Naive thymus-derived CD4-positive, alpha-beta T cell (primary cell): ENCODE data around the gene TDRD7. TPM values are rescaled to one million over a fixed set of nuclear protein-coding genes. Genes with fewer than 3 reads are reported as not detected.
A peak's percentile ranks its signal among the peaks of the same experiment; 100 is the strongest.

Experiments
- ATAC-seq: fragments of 150-1000 bp; cut with Tn5 transposase; 2 replicates; pipeline ENCODE4 v1.10.0; 2021; ENCODE audit warnings: mild to moderate bottlenecking, moderate library complexity
- CTCF ChIA-PET: fragments of 350-600 bp; sonication (Branson Sonifier 250); formaldehyde crosslinking; loops from one replicate; lab custom pipeline; 2021; ENCODE audit warnings: antibody characterized with exemption; lab: Charles Lee
- POLR2A ChIA-PET: fragments of 350-600 bp; sonication (Branson Sonifier 250); formaldehyde crosslinking; loops from one replicate; lab custom pipeline; 2021; ENCODE audit warnings: antibody characterized with exemption, inconsistent platforms; lab: Charles Lee
- DNase-seq, 9 donors: peaks; one replicate each; pipeline versions ENCODE4 v3.0.0 to v3.0.0-alpha.2; 2020 to 2022; ENCODE audit warnings: mixed read lengths in 1 of 9
- H3K27ac ChIP-seq: one replicate; pipeline ENCODE4 v1.7.0; 2013; ENCODE audit warnings: mild to moderate bottlenecking, low read depth, low read length, moderate library complexity
- H3K27me3 ChIP-seq, 2 donors: one replicate each; pipeline ENCODE4 v1.7.0; 2013; ENCODE audit warnings: low read length in 2 of 2, mild to moderate bottlenecking in 2 of 2, moderate library complexity in 2 of 2; ENCODE audit not compliant: control insufficient read depth in 2 of 2, insufficient read depth in 2 of 2
- H3K36me3 ChIP-seq, 3 experiments: 1 replicate in 2 of 3; 2 replicates in 1 of 3; pipeline ENCODE4 v1.7.0; 2013; ENCODE audit warnings: low read length in 3 of 3, mild to moderate bottlenecking in 3 of 3, moderate library complexity in 1 of 3; ENCODE audit not compliant: insufficient read depth in 3 of 3, control insufficient read depth in 2 of 3
- H3K4me1 ChIP-seq, 2 donors: one replicate each; pipeline ENCODE4 v1.7.0; 2013; ENCODE audit warnings: low read length in 2 of 2, mild to moderate bottlenecking in 2 of 2, moderate library complexity in 1 of 2; ENCODE audit not compliant: control insufficient read depth in 2 of 2, insufficient read depth in 2 of 2
- H3K4me3 ChIP-seq: 2 replicates; pipeline ENCODE4 v1.7.0; 2013; ENCODE audit warnings: mild to moderate bottlenecking, low read length
- H3K9me3 ChIP-seq, 3 experiments: 1 replicate in 2 of 3; 2 replicates in 1 of 3; pipeline ENCODE4 v1.7.0; 2013; ENCODE audit warnings: low read length in 3 of 3; ENCODE audit not compliant: control insufficient read depth in 2 of 3
- H3K27ac Mint-ChIP-seq, 9 donors: one replicate each; pipeline ENCODE4 v1.8.0; 2020 to 2022; ENCODE audit warnings: mixed read lengths in 9 of 9, mild to moderate bottlenecking in 8 of 9, moderate library complexity in 5 of 9, inconsistent platforms in 2 of 9
- H3K27me3 Mint-ChIP-seq, 5 donors: one replicate each; pipeline ENCODE4 v1.8.0; 2021 to 2022; ENCODE audit warnings: mixed read lengths in 5 of 5, mild to moderate bottlenecking in 1 of 5
- H3K36me3 Mint-ChIP-seq, 5 donors: one replicate each; pipeline ENCODE4 v1.8.0; 2020 to 2022; ENCODE audit warnings: mixed read lengths in 5 of 5, mild to moderate bottlenecking in 3 of 5, inconsistent platforms in 1 of 5
- H3K4me1 Mint-ChIP-seq, 7 donors: one replicate each; pipeline ENCODE4 v1.8.0; 2020 to 2022; ENCODE audit warnings: mixed read lengths in 7 of 7, mild to moderate bottlenecking in 3 of 7, inconsistent platforms in 1 of 7
- H3K4me3 Mint-ChIP-seq, 10 donors: one replicate each; pipeline ENCODE4 v1.8.0; 2020 to 2022; ENCODE audit warnings: mild to moderate bottlenecking in 10 of 10, mixed read lengths in 10 of 10, moderate library complexity in 6 of 10, inconsistent platforms in 2 of 10
- H3K9me3 Mint-ChIP-seq, 11 donors: one replicate each; pipeline ENCODE4 v1.8.0; 2020 to 2022; ENCODE audit warnings: mixed read lengths in 11 of 11, mild to moderate bottlenecking in 4 of 11, inconsistent platforms in 1 of 11, moderate library complexity in 1 of 11
- intact Hi-C, 2 donors: fragments of 100-400 bp; cut with micrococcal nuclease; formaldehyde crosslinking; loops; one replicate each; pipeline ENCODE4 v1.15.1; 2023
- polyA plus RNA-seq, 2 donors: library from polyadenylated mRNA; unstranded; fragments of 300-500 nt; fragmentation: Illumina TruSeq; gene quantifications; one replicate each; pipeline ENCODE4 v1.2.3, GENCODE V29; 2021
- total RNA-seq, 6 experiments: library from RNA in 5 of 6; stranded (reverse) in 5 of 6; gene quantifications; 1 replicate in 5 of 6; 2 replicates in 1 of 6; pipeline ENCODE4 v1.2.3 and lab custom pipeline; 2021 to 2026

The TDRD7 gene
- total RNA-seq (10 to 100 TPM in 3 of 5 experiments, 1 to 10 TPM in 2; 7.8 to 15.0 (median 10.8) TPM), polyA plus RNA-seq (1 to 10 TPM; 2.2 to 7.5 TPM), total RNA-seq (lab: John Stamatoyannopoulos, UW) (14.1 reads per million, percentile 43 among the genes with 10 or more reads in this experiment)

GRCh38 chr9:97411789-97412625 lies at the start of gene TDRD7:
Gene TDRD7 (plus strand): TSS chr9:97412096. CDS start chr9:97428466, 16,370 bp downstream.
- ATAC-seq (peak; percentile 96), DNase-seq (peak; percentile 82 to 96 (median 90))
- Histone ChIP-seq H3K4me3 (peak within 1 kb of the TSS; percentile 49), H3K27me3 (no peaks in the 10 kb centered on the region), H3K27ac (peak within 1 kb of the TSS; percentile 85), H3K36me3 (peaks cover 0 to 4% (median 0%) of the 10 kb centered on the region in 3 experiments), H3K9me3 (no peaks in the 10 kb centered on the region), H3K4me1 (peaks cover 8 to 13% of the 10 kb centered on the region in 2 donors)
- peaks cover 0 to 4% (median 0%) of the 10 kb centered on the region in 11 donors for H3K9me3 Mint-ChIP-seq
- peaks cover 12 to 39% (median 34%) of the 10 kb centered on the region in 7 donors for H3K4me1 Mint-ChIP-seq
- H3K4me3 Mint-ChIP-seq: peak within 1 kb of the TSS; percentile 73 to 95 (median 86)
- H3K27me3 Mint-ChIP-seq: peaks cover 16 to 34% (median 16%) of the 10 kb centered on the region in 5 donors
- H3K27ac Mint-ChIP-seq: peak within 1 kb of the TSS; percentile 61 to 93 (median 86)
- ChIA-PET CTCF (interaction anchor here (1.6 to 2.2 kb wide), 2 partner anchors 186 to 204 kb away, joined by 11 to 13 read pairs; no protein-coding TSS in a partner anchor), POLR2A (interaction anchor here (0.7 to 2.3 kb wide), 4 partner anchors 163 to 221 kb away, joined by 3 to 10 read pairs (median 4); partner anchors contain the start of genes NCBP1 and TSTD2)
- intact Hi-C loops: loop anchor here (1.0 to 10.0 kb wide), 12 partner anchors 13 to 957 kb away; partner anchors contain the start of genes NCBP1 (in 2 of the 2), TMOD1 (in 2 of the 2), TSTD2 (in 2 of the 2) and XPA (in 2 of the 2)
- peaks cover 0 to 4% (median 0%) of the 10 kb centered on the region in 5 donors for H3K36me3 Mint-ChIP-seq

GRCh38 chr9:97362777-97363545 lies 48.9 kb upstream of the TDRD7 start:
- H3K27me3 ChIP-seq: no peaks in the 10 kb centered on the region
- H3K4me3 ChIP-seq: no peak overlapping the region
- no peaks in the 10 kb centered on the region for H3K9me3 ChIP-seq
- Mint-ChIP-seq H3K9me3 (peaks cover 0 to 2% (median 0%) of the 10 kb centered on the region in 11 donors), H3K27ac (peak overlapping the region in 1 of 9 donors; percentile 8), H3K4me1 (peaks cover 0 to 7% (median 1%) of the 10 kb centered on the region in 7 donors), H3K4me3 (no peak overlapping the region), H3K36me3 (peaks cover 2 to 73% (median 30%) of the 10 kb centered on the region in 5 donors), H3K27me3 (no peaks in the 10 kb centered on the region)
- ChIA-PET POLR2A (no interaction called here), CTCF (no interaction called here)
- intact Hi-C loops: no loop called here
- no peak for ATAC-seq
- H3K36me3 ChIP-seq: peaks cover 0 to 15% (median 0%) of the 10 kb centered on the region in 3 experiments
- H3K27ac ChIP-seq: no peak overlapping the region
- DNase-seq: no peak
- H3K4me1 ChIP-seq: no peaks in the 10 kb centered on the region

GRCh38 chr9:97363661-97364299 lies 48.1 kb upstream of the TDRD7 start:
- Mint-ChIP-seq H3K27ac (no peak overlapping the region), H3K4me1 (peaks cover 0 to 7% (median 1%) of the 10 kb centered on the region in 7 donors), H3K36me3 (peaks cover 2 to 76% (median 32%) of the 10 kb centered on the region in 5 donors), H3K9me3 (peaks cover 0 to 7% (median 3%) of the 10 kb centered on the region in 11 donors), H3K4me3 (no peak overlapping the region), H3K27me3 (no peaks in the 10 kb centered on the region)
- CTCF ChIA-PET: no interaction called here
- Histone ChIP-seq H3K27ac (no peak overlapping the region), H3K9me3 (peaks cover 0 to 3% (median 0%) of the 10 kb centered on the region in 3 experiments), H3K4me3 (no peak overlapping the region), H3K4me1 (no peaks in the 10 kb centered on the region), H3K27me3 (no peaks in the 10 kb centered on the region), H3K36me3 (peaks cover 0 to 18% (median 0%) of the 10 kb centered on the region in 3 experiments)
- ATAC-seq: no peak
- DNase-seq: no peak
- POLR2A ChIA-PET: no interaction called here
- intact Hi-C loops: no loop called here

GRCh38 chr9:97364769-97365490 lies 47.0 kb upstream of the TDRD7 start:
- Histone ChIP-seq H3K4me3 (no peak overlapping the region), H3K27me3 (no peaks in the 10 kb centered on the region), H3K27ac (no peak overlapping the region), H3K9me3 (peaks cover 0 to 6% (median 0%) of the 10 kb centered on the region in 3 experiments), H3K36me3 (peaks cover 0 to 16% (median 0%) of the 10 kb centered on the region in 3 experiments), H3K4me1 (no peaks in the 10 kb centered on the region)
- Mint-ChIP-seq H3K4me1 (peaks cover 0 to 7% (median 1%) of the 10 kb centered on the region in 7 donors), H3K4me3 (no peak overlapping the region), H3K36me3 (peaks cover 2 to 78% (median 36%) of the 10 kb centered on the region in 5 donors), H3K9me3 (peaks cover 3 to 11% (median 7%) of the 10 kb centered on the region in 11 donors), H3K27me3 (no peaks in the 10 kb centered on the region), H3K27ac (no peak overlapping the region)
- intact Hi-C loops: no loop called here
- CTCF ChIA-PET: no interaction called here
- ATAC-seq: no peak
- POLR2A ChIA-PET: no interaction called here
- DNase-seq: no peak

GRCh38 chr9:97365634-97366033 lies 46.3 kb upstream of the TDRD7 start:
- ChIA-PET POLR2A (no interaction called here), CTCF (no interaction called here)
- Histone ChIP-seq H3K27me3 (no peaks in the 10 kb centered on the region), H3K9me3 (peaks cover 0 to 6% (median 0%) of the 10 kb centered on the region in 3 experiments), H3K27ac (no peak overlapping the region), H3K4me3 (no peak overlapping the region), H3K4me1 (no peaks in the 10 kb centered on the region), H3K36me3 (peaks cover 0 to 22% (median 0%) of the 10 kb centered on the region in 3 experiments)
- Mint-ChIP-seq H3K4me1 (peaks cover 0 to 7% (median 0%) of the 10 kb centered on the region in 7 donors), H3K4me3 (no peak overlapping the region), H3K9me3 (peaks cover 3 to 11% (median 7%) of the 10 kb centered on the region in 11 donors), H3K27me3 (no peaks in the 10 kb centered on the region), H3K36me3 (peaks cover 2 to 79% (median 44%) of the 10 kb centered on the region in 5 donors), H3K27ac (no peak overlapping the region)
- ATAC-seq: no peak
- no peak for DNase-seq
- intact Hi-C loops: no loop called here
